Sigmoid colon (tissue), 3 donors: ENCODE results near the gene CAMKV.

Experiments
- POLR2A ChIP-seq, 2 donors: fragments of 450-650 bp; IDR thresholded peaks; one replicate each; pipeline ENCODE4 v1.6.1; 2016; ENCODE audit warnings: antibody characterized with exemption in 2 of 2, mild to moderate bottlenecking in 2 of 2, moderate library complexity in 2 of 2
- TF ChIP-seq, protein P1 (sequence below), 4 experiments: fragments of 450-650 bp in 3 of 4; fragments of 200-600 bp in 1 of 4; IDR thresholded peaks; one replicate each; pipeline ENCODE4 v1.5.1; 2016 to 2019; ENCODE audit warnings: antibody characterized with exemption in 4 of 4, mild to moderate bottlenecking in 3 of 4, moderate library complexity in 2 of 4

DNA sequence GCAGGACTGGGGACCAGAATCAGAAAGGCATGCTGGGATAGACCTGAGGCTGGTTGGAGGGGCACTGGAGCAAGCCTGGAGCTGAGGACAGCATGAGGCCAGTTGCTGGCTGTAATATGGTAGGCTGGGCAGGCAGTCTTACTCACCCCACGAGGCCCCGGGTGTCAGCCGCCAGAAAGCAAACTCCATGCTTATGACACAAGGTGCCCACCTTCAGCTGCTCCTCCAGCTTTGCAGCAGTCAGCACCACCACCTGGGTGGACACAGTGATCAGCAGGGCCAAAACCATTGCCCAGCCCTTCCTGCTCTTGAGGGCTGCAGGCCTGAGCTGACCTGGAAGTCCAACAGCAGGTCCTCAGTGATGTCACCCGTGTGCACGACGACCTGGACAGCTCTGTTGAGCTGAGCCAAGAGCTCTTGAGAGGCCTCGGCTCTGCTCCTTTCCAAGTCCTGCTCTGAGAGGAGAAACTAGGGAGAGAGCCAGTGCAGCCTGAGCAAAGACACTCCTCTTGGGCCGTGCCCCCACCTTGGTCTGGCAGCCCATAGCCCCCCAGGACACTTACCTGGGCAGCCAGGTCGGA is 56.7 kb downstream of the CAMKV start:
- TF ChIP-seq, protein P1, sequence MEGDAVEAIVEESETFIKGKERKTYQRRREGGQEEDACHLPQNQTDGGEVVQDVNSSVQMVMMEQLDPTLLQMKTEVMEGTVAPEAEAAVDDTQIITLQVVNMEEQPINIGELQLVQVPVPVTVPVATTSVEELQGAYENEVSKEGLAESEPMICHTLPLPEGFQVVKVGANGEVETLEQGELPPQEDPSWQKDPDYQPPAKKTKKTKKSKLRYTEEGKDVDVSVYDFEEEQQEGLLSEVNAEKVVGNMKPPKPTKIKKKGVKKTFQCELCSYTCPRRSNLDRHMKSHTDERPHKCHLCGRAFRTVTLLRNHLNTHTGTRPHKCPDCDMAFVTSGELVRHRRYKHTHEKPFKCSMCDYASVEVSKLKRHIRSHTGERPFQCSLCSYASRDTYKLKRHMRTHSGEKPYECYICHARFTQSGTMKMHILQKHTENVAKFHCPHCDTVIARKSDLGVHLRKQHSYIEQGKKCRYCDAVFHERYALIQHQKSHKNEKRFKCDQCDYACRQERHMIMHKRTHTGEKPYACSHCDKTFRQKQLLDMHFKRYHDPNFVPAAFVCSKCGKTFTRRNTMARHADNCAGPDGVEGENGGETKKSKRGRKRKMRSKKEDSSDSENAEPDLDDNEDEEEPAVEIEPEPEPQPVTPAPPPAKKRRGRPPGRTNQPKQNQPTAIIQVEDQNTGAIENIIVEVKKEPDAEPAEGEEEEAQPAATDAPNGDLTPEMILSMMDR (IDR thresholded peaks at IDR 0.05): no peak
- TF ChIP-seq POLR2A (IDR thresholded peaks at IDR 0.05): no peak
